GM13977 (cell line): Measurements from ENCODE around the gene MTARC2.

Experiments
- DNase-seq: peaks from one replicate; pipeline ENCODE4 v3.0.0; 2012; ENCODE audit warnings: low spot score
- in situ Hi-C: fragments of 300-500 bp; cut with MboI; formaldehyde crosslinking; loops from one replicate; pipeline ENCODE4 v1.12.0; 2022; ENCODE audit warnings: low sequenced_read_pairs, low pct_unique_long_range_greater_than_20kb, mixed read lengths, inconsistent platforms; ENCODE audit not compliant: unreplicated experiment
- TF ChIP-seq, protein P1 (sequence below): IDR thresholded peaks from 2 replicates; pipeline ENCODE4 v1.5.1; 2012; ENCODE audit warnings: mild to moderate bottlenecking, control low read depth; ENCODE audit not compliant: insufficient read depth; ENCODE audit errors: extremely low read depth, missing control alignments

Gene MTARC2

DNA sequence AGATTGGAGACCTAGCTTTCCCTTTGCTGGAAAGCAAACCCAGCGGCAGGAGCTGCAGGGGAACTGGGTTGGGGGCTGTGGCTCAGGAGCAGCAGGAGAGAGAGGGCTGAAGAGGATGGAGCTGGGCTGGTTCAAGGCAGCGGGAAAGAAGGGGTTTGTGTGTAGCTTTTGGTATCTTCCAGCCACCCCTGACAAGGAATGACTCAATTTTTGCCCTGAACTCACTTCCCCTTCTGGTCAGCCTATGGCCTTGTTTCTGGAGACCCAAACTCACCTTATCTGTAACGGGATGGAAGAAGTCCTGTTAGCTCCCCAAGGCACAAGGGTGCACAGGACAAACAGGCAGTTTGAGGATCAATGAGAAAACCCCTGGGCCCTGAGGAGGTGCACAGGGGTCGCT, 44.8 kb upstream of the MTARC2 start:
- DNase-seq = no peak
- in situ Hi-C loops = no loop called here
- TF ChIP-seq, protein P1, sequence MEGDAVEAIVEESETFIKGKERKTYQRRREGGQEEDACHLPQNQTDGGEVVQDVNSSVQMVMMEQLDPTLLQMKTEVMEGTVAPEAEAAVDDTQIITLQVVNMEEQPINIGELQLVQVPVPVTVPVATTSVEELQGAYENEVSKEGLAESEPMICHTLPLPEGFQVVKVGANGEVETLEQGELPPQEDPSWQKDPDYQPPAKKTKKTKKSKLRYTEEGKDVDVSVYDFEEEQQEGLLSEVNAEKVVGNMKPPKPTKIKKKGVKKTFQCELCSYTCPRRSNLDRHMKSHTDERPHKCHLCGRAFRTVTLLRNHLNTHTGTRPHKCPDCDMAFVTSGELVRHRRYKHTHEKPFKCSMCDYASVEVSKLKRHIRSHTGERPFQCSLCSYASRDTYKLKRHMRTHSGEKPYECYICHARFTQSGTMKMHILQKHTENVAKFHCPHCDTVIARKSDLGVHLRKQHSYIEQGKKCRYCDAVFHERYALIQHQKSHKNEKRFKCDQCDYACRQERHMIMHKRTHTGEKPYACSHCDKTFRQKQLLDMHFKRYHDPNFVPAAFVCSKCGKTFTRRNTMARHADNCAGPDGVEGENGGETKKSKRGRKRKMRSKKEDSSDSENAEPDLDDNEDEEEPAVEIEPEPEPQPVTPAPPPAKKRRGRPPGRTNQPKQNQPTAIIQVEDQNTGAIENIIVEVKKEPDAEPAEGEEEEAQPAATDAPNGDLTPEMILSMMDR = no peak

DNA sequence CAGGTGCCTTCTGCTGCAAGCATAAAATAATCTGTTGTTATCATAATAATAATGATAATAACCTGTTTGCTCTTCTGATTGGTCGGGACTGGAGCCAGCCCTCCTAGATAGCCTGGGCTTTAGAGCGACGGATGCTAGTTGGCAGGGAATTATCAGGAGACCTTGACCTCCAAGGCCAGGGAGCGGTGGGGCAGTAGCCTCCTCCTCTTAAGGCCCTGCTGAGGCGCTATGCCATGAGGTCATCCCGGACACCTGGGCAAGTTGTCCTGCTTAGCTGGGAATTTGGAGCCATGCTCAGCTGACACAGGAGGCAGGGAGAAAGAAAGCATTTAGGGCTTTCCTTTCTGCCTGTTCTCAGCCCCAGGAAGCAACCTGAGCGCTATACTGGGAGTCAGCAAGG, 42.3 kb upstream of the MTARC2 start:
- TF ChIP-seq, protein P1 = no peak
- in situ Hi-C loops = no loop called here
- no peak for DNase-seq

DNA sequence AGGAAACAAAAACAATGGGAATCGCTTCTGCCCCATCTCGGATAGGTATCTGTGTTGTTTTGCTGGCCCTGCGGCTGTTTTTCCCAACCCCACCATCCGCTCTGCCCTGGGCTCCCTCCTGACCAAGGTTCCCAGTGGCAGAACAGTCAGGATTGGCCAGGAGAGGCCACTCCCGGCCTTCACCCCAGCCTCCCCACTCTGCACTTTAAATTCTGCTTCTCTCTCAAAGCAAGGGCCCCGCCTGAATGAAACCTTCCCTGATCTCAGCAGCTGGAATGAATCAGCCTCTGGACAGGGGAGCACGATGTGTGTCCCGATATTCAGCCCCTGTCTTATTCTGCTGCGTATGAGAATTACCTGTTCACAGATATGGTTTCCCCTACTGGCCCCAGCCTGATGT, 41.6 kb upstream of the MTARC2 start:
- in situ Hi-C loops = no loop called here
- no peak for DNase-seq
- TF ChIP-seq, protein P1 = no peak

DNA sequence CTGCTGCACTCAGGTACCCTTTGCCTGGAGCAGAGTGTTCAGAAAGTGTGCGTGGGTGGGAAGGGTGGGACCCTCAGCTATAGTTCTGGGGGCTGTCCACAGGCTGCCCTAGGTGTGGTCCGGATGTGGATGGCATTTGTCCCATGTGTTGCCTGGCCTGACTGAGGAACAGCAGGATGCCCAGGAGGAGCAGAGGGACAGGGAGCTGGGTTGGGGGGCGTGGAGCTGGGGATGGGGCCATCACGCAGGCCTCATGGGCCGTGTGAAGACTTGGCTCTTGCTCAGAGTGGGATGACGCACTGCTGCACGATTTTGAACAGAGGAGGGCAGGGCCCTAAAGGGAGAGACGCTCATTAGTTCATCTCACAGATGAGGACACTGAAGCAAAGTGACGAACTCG, 41.0 kb upstream of the MTARC2 start:
- in situ Hi-C loops = no loop called here
- TF ChIP-seq, protein P1 = no peak
- DNase-seq = no peak

DNA sequence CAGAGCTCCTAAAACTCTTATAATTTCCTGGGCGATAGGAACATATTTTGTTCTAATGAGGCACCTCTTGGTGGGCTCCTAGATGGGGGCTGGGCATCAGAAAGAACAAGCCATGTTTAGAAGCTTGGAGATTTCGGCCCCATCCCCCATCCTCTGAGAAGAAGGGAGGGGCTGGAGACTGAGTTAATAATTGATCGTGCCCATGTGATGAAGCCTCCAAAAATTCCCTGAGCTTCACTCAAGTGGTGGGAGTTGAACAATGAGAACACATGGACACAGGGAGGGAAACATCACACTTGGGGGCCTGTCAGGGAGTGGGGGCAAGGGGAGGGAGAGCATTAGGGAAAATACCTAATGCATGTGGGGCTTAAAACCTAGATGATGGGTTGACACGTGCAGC, 39.9 kb upstream of the MTARC2 start:
- TF ChIP-seq, protein P1 = no peak
- in situ Hi-C loops = no loop called here
- DNase-seq = no peak

DNA sequence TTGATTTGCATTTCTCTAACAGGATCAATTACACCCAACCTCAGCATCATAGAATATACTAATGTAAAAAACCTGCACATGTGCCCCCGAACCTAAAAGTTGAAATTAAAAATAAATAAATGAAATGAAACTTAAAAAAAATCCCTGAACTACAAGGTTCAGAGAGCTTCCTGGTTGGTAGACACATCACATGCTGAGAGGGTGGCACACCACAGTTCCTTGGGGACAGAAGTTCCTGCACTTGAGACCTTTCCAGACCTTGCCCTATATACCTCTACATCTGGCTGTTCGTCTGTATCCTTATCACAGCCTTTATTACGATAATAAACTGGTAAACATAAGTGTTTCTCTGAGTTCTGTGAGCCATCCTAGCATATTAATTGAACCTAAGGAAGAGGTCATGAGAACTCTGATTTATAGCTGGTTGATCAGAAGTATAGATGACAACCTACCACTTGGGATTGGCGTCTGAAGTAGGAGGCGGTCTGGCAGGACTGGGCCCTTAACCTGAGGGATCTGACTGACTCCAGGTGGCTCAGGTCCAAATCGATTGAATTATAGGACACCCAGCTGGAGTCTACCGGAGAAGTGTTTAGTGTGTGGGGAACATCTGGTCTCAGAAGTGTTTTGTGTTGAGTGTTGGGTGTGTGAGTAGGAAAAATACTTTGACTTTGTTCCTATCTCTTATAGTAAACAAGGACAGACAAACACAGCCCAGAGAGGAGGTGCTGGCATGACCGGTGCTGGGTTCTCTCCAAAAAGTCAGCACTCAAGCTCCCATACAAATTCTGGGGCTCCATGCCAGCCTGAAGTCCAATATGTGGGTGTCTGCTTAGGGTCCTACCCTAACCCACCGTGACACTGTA, 39.0 kb upstream of the MTARC2 start:
- no peak for DNase-seq
- TF ChIP-seq, protein P1 = no peak
- in situ Hi-C loops = no loop called here

DNA sequence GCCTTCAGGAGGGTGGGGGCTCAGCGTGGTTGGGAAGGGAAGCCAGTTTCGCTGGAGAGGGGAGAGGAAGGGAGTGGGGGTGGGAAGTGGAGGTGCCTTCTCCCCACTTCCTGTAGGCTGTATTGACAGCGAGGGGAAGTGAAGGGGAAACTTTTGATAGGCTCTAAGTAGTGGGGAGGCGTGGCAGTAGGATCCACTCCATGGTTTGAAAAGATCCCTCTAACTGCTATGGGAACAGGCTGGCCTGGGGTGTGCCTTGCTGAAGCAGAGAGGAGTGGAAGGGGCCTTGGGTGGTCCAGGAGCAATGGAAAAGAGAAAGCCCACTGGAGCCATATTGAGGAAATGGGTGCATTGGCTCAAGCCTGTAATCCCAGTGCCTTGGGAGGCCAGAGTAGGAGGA, 37.8 kb upstream of the MTARC2 start:
- no peak for DNase-seq
- in situ Hi-C loops = no loop called here
- TF ChIP-seq, protein P1 = no peak
